Stimulated activated CD4-positive, alpha-beta T cell treated with anti-CD3 and anti-CD28 coated beads, Interleukin-2, amount 100 ng/mL, for 4 hours (primary cell): ENCODE results near the gene SEC24D.

ENCODE experiments used
- DNase-seq: peaks from one replicate; pipeline ENCODE4 v3.0.0-alpha.2; 2020; ENCODE audit warnings: low read depth

Gene SEC24D

DNA sequence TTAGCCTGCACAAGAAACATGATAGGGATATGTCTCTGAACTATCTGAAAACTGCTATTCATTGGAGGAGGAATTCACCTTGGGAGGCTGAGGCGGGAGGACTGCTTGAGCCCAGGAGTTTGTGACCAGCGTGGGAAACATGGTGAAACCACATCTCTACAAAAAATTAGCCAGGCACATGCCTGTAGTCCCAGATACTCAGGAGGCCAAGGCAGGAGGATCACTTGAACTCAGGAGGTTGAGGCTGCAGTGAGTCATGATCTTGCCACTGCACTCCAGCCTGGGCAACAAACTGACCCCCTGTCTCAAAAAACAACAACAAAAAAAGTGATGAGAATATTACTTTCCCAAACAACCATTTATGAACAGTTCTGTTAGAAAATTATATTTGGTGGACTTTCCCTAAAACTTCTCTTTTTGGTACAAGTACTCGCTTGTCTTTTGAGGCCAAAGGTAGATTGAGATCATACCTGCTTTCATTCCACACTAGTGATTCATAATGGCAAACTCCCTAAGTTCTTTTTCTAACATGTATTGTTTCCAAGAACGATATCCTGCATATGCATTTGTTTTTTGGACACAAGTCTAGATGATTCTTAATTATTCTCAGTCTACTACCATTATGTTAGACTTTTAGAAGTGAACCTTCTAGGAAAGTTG is 117.3 kb downstream of the SEC24D start:
- no peak for DNase-seq

DNA sequence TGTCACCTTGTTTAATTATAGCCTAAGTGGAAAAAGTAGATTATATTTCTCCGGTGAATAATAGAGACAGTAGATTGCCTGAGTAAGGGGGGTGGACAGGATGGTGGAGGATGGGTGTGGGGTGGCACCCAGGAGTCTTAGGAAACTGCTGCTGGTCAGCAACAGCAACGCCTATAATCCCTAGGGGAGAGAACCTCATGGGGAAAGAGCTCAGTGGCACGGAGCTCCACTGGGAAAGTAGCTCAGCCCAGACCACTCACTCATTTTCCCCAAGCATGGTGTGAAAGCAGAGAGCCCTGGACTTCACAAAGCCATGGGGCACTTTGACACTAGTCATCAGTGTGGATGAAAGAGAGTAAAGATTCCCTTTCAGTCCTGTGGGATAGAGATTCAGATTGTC is 119.6 kb downstream of the SEC24D start:
- DNase-seq: no peak

DNA sequence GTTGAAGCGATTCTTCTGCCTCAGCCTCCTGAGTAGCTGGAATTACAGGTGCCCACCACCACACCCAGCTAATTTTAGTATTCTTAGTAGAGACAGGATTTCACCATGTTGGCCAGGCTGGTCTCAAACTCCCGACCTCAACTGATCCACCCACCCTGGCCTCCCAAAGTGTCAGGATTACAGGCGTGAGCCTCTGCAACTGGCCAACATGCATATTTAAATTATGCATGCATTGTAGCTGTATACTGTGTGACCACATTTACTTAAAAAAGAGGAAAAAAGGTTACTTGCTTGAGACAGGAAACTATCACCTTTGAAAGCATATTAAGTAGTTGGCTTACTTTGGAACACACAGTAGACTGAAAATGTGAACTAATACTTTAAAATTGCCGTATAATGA is 121.2 kb downstream of the SEC24D start:
- no peak for DNase-seq

DNA sequence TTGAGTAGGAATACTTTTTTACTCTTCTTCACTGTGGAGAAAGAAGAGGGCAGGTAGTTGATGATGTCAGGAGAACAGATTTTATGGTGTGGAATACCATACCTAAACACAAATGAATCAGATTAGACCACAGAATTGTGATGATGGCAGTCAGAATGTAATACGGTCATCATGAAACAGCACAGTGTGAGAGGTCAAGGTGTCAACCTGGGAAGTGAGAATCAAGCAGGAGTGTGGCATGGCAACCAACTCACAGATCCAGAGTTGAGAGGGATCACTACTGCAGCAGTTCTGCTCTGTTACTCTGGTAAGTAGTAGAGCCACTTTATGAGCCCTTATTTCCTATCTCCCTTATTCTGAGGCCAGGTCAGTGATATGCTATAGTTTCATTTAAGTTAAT is 123.1 kb downstream of the SEC24D start:
- no peak for DNase-seq

DNA sequence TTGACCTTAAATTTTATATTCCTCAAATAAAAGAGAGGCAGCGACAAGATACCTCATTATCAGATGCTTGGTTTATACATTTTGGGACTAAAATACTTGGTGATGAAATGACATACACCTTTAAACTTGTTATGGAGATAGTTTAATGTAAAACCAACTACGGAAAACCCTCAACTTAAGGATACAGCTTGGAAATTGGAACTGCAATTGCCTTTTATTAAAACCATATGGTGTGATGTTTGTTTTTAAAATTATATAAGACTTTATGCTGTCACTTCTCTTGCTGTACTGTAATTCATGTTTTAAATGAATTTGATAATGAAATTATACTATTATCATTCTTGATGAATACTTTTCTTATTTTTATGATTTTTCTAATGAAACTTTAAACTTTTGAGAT is 124.9 kb downstream of the SEC24D start:
- DNase-seq: no peak

DNA sequence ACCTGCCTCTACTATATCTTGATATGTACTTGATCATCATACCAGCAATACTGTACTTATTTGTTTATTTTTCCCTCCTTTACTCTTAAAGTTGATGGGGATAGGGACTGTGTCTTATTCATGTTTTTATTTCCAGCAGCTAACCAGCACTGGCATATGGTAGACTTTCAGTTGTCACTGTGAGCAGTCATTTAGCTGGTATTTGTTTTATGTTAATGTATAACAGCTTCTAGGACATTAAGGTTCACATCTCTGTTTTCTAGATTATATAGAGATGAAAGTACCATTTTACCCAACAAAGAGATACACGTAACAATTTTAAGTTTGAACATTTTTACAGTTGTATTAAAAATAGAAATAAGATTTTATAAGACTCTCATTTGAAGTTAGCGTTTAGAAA is 132.8 kb downstream of the SEC24D start:
- DNase-seq: no peak

DNA sequence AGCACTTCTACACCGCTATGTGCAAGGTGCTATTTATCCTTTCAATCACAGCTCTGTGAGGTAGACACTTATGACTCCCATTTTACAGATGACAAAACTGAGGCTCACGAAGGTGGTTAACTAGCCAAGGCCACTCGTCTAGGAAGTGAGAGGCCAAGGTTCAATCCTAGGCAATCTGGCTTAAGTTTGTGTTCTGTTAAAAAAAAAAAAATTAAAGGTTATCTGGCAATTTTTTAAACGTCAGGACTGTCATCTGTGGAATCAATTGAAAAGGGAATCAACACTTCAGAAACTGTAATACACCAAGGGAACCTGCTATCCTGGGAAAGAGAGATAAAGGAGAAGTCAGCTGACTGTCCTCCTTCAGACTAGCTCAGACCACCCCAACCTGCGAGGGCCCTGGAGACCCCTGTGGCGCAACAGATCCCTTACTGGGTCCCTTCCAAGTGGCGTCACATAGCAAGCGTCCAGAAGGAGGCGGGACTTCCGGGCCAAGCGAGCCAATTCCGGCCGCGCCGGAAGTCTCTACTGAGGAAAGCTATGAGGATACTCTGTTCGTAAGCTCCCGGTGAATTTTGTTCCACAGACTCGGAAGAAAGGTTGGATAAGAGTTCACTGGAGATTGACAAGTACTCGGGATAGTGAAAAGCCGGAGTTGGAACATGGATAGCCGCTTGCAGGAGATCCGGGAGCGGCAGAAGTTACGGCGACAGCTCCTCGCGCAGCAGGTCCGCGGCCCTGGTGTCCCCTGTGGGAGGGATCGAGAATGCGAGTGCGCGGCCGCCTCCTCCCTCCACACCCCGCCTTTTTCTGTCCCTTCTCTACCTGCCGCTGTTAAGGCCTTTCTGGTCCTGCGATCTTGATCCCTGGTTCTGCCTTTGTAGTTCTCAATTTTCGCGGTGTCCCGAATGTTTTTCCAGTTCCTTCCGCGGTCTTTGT is 150.8 kb downstream of the SEC24D start, which contains the start of gene METTL14:
TSS of gene METTL14 (plus strand) at position 520 of the 939 bp plus-strand sequence. CDS start at position 663, 143 bp downstream.
- peak; percentile 75 for DNase-seq

DNA sequence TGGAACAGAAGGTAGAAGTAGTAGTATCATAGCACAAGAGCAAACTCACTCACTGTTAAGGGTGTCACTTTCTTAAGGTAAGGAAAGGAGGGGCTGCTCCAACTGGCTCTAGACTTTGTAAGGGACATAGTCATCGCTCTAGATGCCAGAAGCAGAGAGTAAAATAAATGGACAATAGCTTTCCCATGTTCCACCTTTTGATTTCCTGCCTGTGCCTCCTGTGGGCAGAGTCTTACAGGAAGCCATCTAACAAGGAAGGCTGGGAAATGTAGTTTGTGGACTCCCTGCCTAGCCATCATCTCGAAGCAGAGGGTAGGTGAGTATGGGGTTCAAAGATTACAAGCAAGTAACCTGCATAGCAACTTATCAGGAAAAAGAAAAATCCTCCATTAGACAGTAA is 152.4 kb downstream of the SEC24D start:
- DNase-seq: no peak

DNA sequence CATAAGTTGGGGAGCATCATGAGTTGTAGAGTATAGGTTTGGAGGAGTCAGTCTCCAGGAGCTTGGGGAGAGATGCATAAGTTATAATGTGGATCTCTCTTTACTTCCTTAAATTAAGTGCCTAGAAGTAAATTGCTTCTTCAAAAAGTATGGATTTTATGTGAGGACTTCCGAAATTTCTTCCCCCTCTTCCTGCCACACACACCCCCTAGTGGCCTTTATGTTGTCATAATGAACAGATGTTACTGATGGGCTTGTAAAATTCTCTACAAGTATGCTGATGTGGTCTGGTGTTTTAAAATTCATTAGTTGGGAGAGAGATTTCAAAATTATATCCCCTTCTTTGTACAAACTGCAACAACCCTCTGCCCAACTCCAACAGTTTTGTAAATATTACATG is 153.0 kb downstream of the SEC24D start:
- no peak for DNase-seq

DNA sequence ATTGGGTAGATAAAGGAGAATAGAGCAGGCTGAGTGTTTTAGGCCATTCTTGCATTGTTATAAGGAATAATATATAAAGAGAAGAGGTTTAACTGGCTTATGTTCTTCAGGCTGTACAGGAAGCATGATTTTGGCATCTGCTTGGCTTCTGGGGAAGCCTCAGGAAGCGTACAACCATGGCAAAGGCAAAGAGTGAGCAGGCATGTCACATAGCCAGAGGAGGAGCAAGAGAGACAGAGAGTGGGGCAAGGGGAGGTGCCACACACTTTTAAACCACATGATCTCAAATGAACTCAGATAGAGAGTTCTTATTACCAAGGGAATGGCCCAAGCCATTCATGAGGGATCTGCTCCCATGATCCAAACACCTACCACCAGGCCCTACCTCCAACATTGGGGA is 155.1 kb downstream of the SEC24D start:
- DNase-seq: no peak

DNA sequence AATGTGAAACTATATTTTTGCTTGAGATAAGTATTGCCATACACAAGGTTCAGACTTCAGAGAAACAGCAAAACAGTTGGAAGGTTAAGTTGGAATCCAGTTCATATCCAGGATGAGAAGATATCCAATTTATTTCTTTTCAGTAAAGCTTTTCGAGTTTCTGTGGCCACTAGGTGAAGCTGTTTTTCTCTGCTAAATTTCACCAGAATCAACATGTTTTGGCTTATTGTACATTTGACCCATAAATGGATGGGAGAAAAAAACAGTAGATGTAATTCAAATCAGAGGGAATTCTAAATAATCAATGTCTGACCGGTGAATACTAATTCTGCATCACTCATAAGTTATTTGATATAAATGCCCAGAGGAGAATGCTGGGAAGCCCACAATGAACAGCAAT is 159.8 kb downstream of the SEC24D start:
- DNase-seq: no peak
